GM23338 (cell line): Measurements from ENCODE around the gene ABI1. TPM values are rescaled to one million over a fixed set of nuclear protein-coding genes. Genes with fewer than 3 reads are reported as not detected.

Source experiments
- ATAC-seq: fragments of 200-7000 bp; cut with Tn5 transposase; 3 replicates; pipeline ENCODE4 v1.9.1; 2020
- DNase-seq: peaks from one replicate; pipeline ENCODE4 v3.0.0-alpha.2; 2015; ENCODE audit warnings: low spot score
- H2AFZ ChIP-seq: fragments of 200-600 bp; sonication (generic); 2 replicates; pipeline ENCODE4 v1.8.0; 2016; ENCODE audit warnings: antibody characterized with exemption, mild to moderate bottlenecking, moderate library complexity
- H3F3A ChIP-seq: fragments of 200-600 bp; sonication (generic); replicated peaks from 2 replicates; pipeline ENCODE4 v1.8.0; 2017; ENCODE audit warnings: antibody characterized with exemption, mixed run types, low read depth
- H3K27ac ChIP-seq: fragments of 200-600 bp; sonication (generic); 2 replicates; pipeline ENCODE4 v1.6.1; 2016; ENCODE audit warnings: low read depth
- H3K27me3 ChIP-seq: fragments of 200-600 bp; sonication (generic); 2 replicates; pipeline ENCODE4 v1.8.0; 2016; ENCODE audit warnings: mild to moderate bottlenecking, mixed run types, moderate library complexity; ENCODE audit not compliant: insufficient read depth
- H3K36me3 ChIP-seq: fragments of 200-600 bp; sonication (generic); 2 replicates; pipeline ENCODE4 v1.8.0; 2016; ENCODE audit warnings: mild to moderate bottlenecking; ENCODE audit not compliant: insufficient read depth
- H3K4me1 ChIP-seq: fragments of 200-600 bp; sonication (generic); 2 replicates; pipeline ENCODE4 v1.8.0; 2016; ENCODE audit warnings: mild to moderate bottlenecking, moderate library complexity; ENCODE audit not compliant: insufficient read depth
- H3K4me2 ChIP-seq: fragments of 200-600 bp; sonication (generic); 2 replicates; pipeline ENCODE4 v1.7.1; 2017; ENCODE audit warnings: mixed run types
- H3K4me3 ChIP-seq: fragments of 200-600 bp; sonication (generic); 2 replicates; pipeline ENCODE4 v1.6.1; 2016; ENCODE audit warnings: mixed run types
- H3K79me2 ChIP-seq: fragments of 200-600 bp; sonication (generic); replicated peaks from 2 replicates; pipeline ENCODE4 v1.8.0; 2017; ENCODE audit warnings: mild to moderate bottlenecking; ENCODE audit not compliant: insufficient read depth
- H3K9me2 ChIP-seq: fragments of 200-600 bp; sonication (generic); 2 replicates; pipeline ENCODE4 v1.8.0; 2017; ENCODE audit not compliant: insufficient read depth
- H4K20me1 ChIP-seq: fragments of 200-600 bp; sonication (generic); replicated peaks from 2 replicates; pipeline ENCODE4 v1.8.0; 2017; ENCODE audit warnings: mild to moderate bottlenecking; ENCODE audit not compliant: insufficient read depth
- H3K27ac Mint-ChIP-seq: 2 replicates; pipeline ENCODE4 v1.8.0; 2020; ENCODE audit warnings: inconsistent platforms, mild to moderate bottlenecking, moderate library complexity, mixed read lengths
- H3K27me3 Mint-ChIP-seq: 3 replicates; pipeline ENCODE4 v1.8.0; 2022; ENCODE audit warnings: low read depth, mild to moderate bottlenecking, moderate library complexity, mixed read lengths, inconsistent platforms; ENCODE audit not compliant: insufficient read depth, poor library complexity
- H3K36me3 Mint-ChIP-seq: 3 replicates; pipeline ENCODE4 v1.8.0; 2021; ENCODE audit warnings: low read depth, mild to moderate bottlenecking, inconsistent platforms, moderate library complexity, mixed read lengths
- H3K4me1 Mint-ChIP-seq: 3 replicates; pipeline ENCODE4 v1.8.0; 2020; ENCODE audit warnings: mild to moderate bottlenecking, inconsistent platforms, mixed read lengths
- H3K4me3 Mint-ChIP-seq: 3 replicates; pipeline ENCODE4 v1.8.0; 2021; ENCODE audit warnings: moderate library complexity, mild to moderate bottlenecking, inconsistent platforms, mixed read lengths
- H3K9me3 Mint-ChIP-seq: 3 replicates; pipeline ENCODE4 v1.8.0; 2020; ENCODE audit warnings: moderate library complexity, mild to moderate bottlenecking, inconsistent platforms, mixed read lengths
- ETS1 ChIP-seq: IDR thresholded peaks from 2 replicates; pipeline ENCODE4 v1.6.1; 2016; ENCODE audit warnings: antibody characterized with exemption
- POLR2AphosphoS5 ChIP-seq: IDR thresholded peaks from 2 replicates; pipeline ENCODE4 v1.6.1; 2016; ENCODE audit warnings: antibody characterized with exemption, low read depth
- REST ChIP-seq: IDR thresholded peaks from one replicate; pipeline ENCODE4 v1.6.1; 2018; ENCODE audit warnings: antibody characterized with exemption; ENCODE audit not compliant: unreplicated experiment
- ZNF114 ChIP-seq: fragments of 250-450 bp; sonication (Bioruptor Pico); IDR thresholded peaks from 2 replicates; pipeline ENCODE4 v1.5.0; 2020; ENCODE audit warnings: mild to moderate bottlenecking, moderate library complexity
- ZNF462 ChIP-seq: fragments of 250-450 bp; sonication (Bioruptor Pico); IDR thresholded peaks from 2 replicates; pipeline ENCODE4 v1.5.0; 2020; ENCODE audit warnings: mild to moderate bottlenecking, moderate library complexity
- polyA plus RNA-seq: library from polyadenylated mRNA; unstranded; fragments of >200 nt; fragmentation: Nextera tagmentation; extraction: Ambion mirVana; gene quantifications from 2 replicates; pipeline ENCODE4 v1.2.1, GENCODE V29; 2016
- total RNA-seq: library from RNA; depleted of rRNA; stranded (reverse); fragments of >200 nt; shearing (Covaris generic); gene quantifications from 2 replicates; pipeline ENCODE4 v1.2.3, GENCODE V29; 2014
- TF ChIP-seq, protein P1 (sequence below), 2 experiments: fragments of 200-600 bp in 1 of 2; sonication (generic) in 1 of 2; conservative IDR thresholded peaks; 2 replicates each; pipeline versions ENCODE4 v1.5.1 to v1.6.1; 2016 to 2017; ENCODE audit warnings: antibody characterized with exemption in 2 of 2, low read depth in 2 of 2, mild to moderate bottlenecking in 2 of 2, moderate library complexity in 1 of 2

Gene ABI1
- total and polyA plus RNA-seq, 2 experiments from 2014 or later = 22.3 to 30.7 TPM

DNA sequence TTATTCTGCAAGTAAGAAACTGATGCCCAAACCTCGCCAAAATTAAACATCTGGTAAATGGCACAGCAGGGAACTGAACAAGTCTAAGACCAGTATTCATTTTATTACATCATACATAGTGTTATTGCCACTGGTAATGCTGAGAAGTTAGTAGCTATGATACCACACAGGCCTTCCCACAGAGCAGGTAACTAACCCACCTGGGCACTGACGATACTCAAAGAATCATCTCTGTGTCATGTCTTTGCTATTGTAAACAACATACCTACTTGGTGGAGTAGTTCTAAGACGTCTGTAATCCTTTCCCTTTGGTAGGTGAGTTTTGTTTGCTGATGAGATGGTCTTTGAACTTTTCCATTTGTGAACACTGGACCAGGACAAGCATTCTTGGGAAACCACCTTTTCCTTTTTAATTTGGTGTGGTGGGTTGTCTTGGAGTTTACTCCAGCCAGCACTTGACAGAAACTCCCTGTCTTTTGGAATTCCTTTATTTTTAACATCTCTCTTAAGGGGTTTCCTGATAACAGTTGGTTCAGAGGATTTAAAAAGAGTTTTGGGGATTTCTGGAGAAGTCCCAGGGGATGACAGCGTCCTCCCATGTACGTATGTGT is 122.4 kb downstream of the ABI1 start:
- Histone ChIP-seq H3F3A (no peaks in the 10 kb centered on the region), H4K20me1 (no peaks in the 10 kb centered on the region; the same call in 1 of the 2 replicates), H3K9me2 (no peaks in the 10 kb centered on the region), H2AFZ (no peak overlapping the region), H3K79me2 (no peaks in the 10 kb centered on the region), H3K27me3 (no peaks in the 10 kb centered on the region), H3K4me1 (no peaks in the 10 kb centered on the region), H3K4me2 (no peak overlapping the region), H3K36me3 (peaks cover 15% of the 10 kb centered on the region), H3K4me3 (no peak overlapping the region), H3K27ac (no peak overlapping the region)
- peaks cover 3% of the 10 kb centered on the region for H3K27me3 Mint-ChIP-seq
- H3K4me3 Mint-ChIP-seq = no peak overlapping the region
- ATAC-seq = no peak
- TF ChIP-seq ZNF462 (CRISPR knock-in tag) = no peak
- DNase-seq = no peak
- no peak overlapping the region for H3K27ac Mint-ChIP-seq
- peaks cover 17% of the 10 kb centered on the region for H3K4me1 Mint-ChIP-seq
- no peaks in the 10 kb centered on the region for H3K9me3 Mint-ChIP-seq
- peaks cover 75% of the 10 kb centered on the region for H3K36me3 Mint-ChIP-seq

- Histone ChIP-seq H3K4me1 (no peaks in the 10 kb centered on the region), H3K79me2 (no peaks in the 10 kb centered on the region), H3K36me3 (peaks cover 15% of the 10 kb centered on the region; the same call in 1 of the 2 replicates), H3F3A (no peaks in the 10 kb centered on the region), H2AFZ (no peak overlapping the region), H3K9me2 (no peaks in the 10 kb centered on the region), H3K4me3 (no peak overlapping the region), H3K4me2 (no peak overlapping the region), H3K27me3 (no peaks in the 10 kb centered on the region), H3K27ac (no peak overlapping the region), H4K20me1 (no peaks in the 10 kb centered on the region; the same call in 1 of the 2 replicates)
- Mint-ChIP-seq H3K4me1 (peaks cover 13% of the 10 kb centered on the region), H3K27ac (no peak overlapping the region), H3K4me3 (no peak overlapping the region), H3K27me3 (peaks cover 4% of the 10 kb centered on the region), H3K9me3 (no peaks in the 10 kb centered on the region), H3K36me3 (peaks cover 72% of the 10 kb centered on the region)
- ATAC-seq = no peak
- no peak for DNase-seq
- TF ChIP-seq POLR2AphosphoS5 = no peak
- TF ChIP-seq, protein P1, sequence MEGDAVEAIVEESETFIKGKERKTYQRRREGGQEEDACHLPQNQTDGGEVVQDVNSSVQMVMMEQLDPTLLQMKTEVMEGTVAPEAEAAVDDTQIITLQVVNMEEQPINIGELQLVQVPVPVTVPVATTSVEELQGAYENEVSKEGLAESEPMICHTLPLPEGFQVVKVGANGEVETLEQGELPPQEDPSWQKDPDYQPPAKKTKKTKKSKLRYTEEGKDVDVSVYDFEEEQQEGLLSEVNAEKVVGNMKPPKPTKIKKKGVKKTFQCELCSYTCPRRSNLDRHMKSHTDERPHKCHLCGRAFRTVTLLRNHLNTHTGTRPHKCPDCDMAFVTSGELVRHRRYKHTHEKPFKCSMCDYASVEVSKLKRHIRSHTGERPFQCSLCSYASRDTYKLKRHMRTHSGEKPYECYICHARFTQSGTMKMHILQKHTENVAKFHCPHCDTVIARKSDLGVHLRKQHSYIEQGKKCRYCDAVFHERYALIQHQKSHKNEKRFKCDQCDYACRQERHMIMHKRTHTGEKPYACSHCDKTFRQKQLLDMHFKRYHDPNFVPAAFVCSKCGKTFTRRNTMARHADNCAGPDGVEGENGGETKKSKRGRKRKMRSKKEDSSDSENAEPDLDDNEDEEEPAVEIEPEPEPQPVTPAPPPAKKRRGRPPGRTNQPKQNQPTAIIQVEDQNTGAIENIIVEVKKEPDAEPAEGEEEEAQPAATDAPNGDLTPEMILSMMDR (conservative IDR thresholded peaks at IDR 0.05; ENCODE audit: low read depth in 2 of 2) = no peak
- TF ChIP-seq ZNF114 = no peak
- TF ChIP-seq ETS1 = no peak
- TF ChIP-seq REST = no peak
Measured at GRCh38 chr10:26737730-26738129, 123.0 kb downstream of the ABI1 start.
